ENCODE measurements around the gene MOV10L1.

GRCh38 chr22:50048836-50049235, 41.0 kb upstream of the MOV10L1 start:
- TF ChIP-seq CTCF (IDR thresholded peaks at IDR 0.05) (no peak), POLR2A (IDR thresholded peaks at IDR 0.05) (no peak)

Measured in thyroid gland (tissue), 4 donors.